ENCODE measurements around the gene NEDD4L. TPM values are rescaled to one million over a fixed set of nuclear protein-coding genes. Genes with fewer than 3 reads are reported as not detected.

The NEDD4L gene
- total and polyA plus RNA-seq, 8 donors: 45.0 to 113 (median 66.4) TPM

DNA sequence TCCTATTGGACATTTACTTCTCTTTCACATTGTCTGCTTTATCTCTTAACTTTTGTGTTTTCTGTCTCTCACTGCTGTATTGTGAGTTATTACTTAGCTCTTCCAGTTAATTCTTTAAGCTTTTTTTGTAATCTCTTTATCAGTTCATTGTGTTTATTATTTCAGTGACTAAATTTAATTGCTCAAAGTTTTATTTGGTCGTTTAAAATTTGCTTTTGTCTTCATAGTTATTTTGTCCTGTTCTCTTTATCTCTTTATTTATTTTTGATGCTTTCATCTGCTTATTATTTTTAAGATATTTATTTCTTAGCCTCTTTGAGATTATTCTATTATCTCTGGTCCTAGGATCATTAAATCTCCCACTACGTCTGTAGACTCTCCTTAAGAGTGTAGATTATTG lies 316.3 kb downstream of the NEDD4L start:
- TF ChIP-seq, protein P1, sequence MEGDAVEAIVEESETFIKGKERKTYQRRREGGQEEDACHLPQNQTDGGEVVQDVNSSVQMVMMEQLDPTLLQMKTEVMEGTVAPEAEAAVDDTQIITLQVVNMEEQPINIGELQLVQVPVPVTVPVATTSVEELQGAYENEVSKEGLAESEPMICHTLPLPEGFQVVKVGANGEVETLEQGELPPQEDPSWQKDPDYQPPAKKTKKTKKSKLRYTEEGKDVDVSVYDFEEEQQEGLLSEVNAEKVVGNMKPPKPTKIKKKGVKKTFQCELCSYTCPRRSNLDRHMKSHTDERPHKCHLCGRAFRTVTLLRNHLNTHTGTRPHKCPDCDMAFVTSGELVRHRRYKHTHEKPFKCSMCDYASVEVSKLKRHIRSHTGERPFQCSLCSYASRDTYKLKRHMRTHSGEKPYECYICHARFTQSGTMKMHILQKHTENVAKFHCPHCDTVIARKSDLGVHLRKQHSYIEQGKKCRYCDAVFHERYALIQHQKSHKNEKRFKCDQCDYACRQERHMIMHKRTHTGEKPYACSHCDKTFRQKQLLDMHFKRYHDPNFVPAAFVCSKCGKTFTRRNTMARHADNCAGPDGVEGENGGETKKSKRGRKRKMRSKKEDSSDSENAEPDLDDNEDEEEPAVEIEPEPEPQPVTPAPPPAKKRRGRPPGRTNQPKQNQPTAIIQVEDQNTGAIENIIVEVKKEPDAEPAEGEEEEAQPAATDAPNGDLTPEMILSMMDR (IDR thresholded peaks at IDR 0.05): no peak
- Histone ChIP-seq H3K4me3 (no peak overlapping the region), H3K9me3 (no peaks in the 10 kb centered on the region), H3K27ac (no peak overlapping the region), H3K36me3 (peaks cover 0 to 42% (median 3%) of the 10 kb centered on the region in 3 donors), H3K27me3 (no peaks in the 10 kb centered on the region), H3K4me1 (no peaks in the 10 kb centered on the region)
- FAIRE-seq (no peak), ATAC-seq (no peak), DNase-seq (no peak)
- 67 to 72% methylated on average over 2 of the region's 2 CpGs for WGBS, 2 donors
- intact Hi-C loops (cut with DNase I): no loop called here

GRCh38 chr18:58361212-58361611 lies 317.2 kb downstream of the NEDD4L start:
- ATAC-seq: no peak
- no peak for FAIRE-seq
- intact Hi-C loops (cut with DNase I): no loop called here

DNA sequence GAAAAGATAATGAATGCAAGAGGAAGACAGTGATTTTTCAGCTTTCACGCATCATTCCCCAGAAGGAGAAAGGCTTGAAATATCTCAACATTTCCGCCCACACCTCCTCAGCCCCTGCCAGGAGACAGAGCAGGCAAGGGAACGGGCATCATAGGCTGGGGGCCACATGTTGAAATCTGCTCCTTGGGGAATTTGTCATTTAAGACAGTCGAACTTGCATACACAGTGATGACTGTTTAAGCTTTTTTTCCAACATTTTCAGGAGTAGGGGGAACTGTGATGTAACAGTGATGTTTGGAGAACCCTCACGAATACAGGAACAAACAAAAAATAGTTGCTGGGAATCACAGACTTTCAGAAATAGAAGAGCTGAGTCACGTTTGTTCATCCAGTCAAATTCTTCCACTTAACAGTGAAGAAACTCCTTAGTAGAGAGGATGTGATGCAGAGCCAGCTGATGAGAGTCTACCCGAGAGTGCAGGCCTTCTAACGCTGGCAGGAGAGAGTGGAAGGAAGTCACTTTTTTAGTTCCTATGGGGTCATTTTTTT lies 318.1 kb downstream of the NEDD4L start:
- no peak for FAIRE-seq
- Histone ChIP-seq H3K9me3 (no peaks in the 10 kb centered on the region), H3K4me3 (no peak overlapping the region), H3K4me1 (no peaks in the 10 kb centered on the region), H3K27ac (no peak overlapping the region), H3K36me3 (peaks cover 0 to 54% (median 10%) of the 10 kb centered on the region in 3 donors), H3K27me3 (no peaks in the 10 kb centered on the region)
- no peak for DNase-seq
- intact Hi-C loops (cut with DNase I): no loop called here
- ATAC-seq: peak in 3 of 4 donors; percentile 60 to 83 (median 67)
- WGBS, 2 donors: 71 to 74% methylated on average over 8 of the region's 8 CpGs
- TF ChIP-seq, protein P1 (IDR thresholded peaks at IDR 0.05): no peak

More at GRCh38 chr18:58361212-58361611, 317.2 kb downstream of the NEDD4L start:
- Histone ChIP-seq H3K4me1 (no peaks in the 10 kb centered on the region), H3K27ac (no peak overlapping the region), H3K36me3 (peaks cover 0 to 51% (median 6%) of the 10 kb centered on the region in 3 donors), H3K9me3 (no peaks in the 10 kb centered on the region), H3K27me3 (no peaks in the 10 kb centered on the region), H3K4me3 (no peak overlapping the region)
- TF ChIP-seq, protein P1 (IDR thresholded peaks at IDR 0.05): no peak
- 88 to 90% methylated on average over 5 of the region's 5 CpGs for WGBS, 2 donors
- no peak for DNase-seq

DNA sequence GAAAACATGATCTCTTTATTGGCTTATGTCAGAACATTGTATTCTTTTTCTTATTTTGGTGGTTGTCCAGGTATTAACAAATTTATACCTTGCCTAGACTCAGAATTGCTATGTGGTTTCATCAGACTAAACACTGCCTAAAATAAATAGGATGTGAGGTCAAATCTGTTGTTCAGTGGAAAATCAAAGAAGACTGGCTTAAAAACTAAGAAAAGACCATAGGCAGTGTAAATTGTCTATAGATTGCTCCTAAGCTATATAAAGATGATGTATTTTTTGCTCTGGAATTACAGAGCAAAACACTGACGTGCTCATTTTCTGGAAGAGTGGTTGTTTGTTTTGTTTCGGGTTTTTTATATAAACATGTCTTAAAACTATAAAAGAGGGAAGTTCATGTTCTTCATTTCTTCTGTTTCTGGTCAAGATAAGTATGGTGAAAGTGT lies 318.8 kb downstream of the NEDD4L start:
- Histone ChIP-seq H3K27ac (no peak overlapping the region), H3K9me3 (no peaks in the 10 kb centered on the region), H3K36me3 (peaks cover 0 to 53% (median 15%) of the 10 kb centered on the region in 3 donors), H3K27me3 (no peaks in the 10 kb centered on the region), H3K4me1 (no peaks in the 10 kb centered on the region), H3K4me3 (no peak overlapping the region)
- 89 to 94% methylated on average over 2 of the region's 2 CpGs for WGBS, 2 donors
- intact Hi-C loops (cut with DNase I): no loop called here
- TF ChIP-seq, protein P1 (IDR thresholded peaks at IDR 0.05): no peak
- FAIRE-seq: no peak
- no peak for DNase-seq
- ATAC-seq: no peak

DNA sequence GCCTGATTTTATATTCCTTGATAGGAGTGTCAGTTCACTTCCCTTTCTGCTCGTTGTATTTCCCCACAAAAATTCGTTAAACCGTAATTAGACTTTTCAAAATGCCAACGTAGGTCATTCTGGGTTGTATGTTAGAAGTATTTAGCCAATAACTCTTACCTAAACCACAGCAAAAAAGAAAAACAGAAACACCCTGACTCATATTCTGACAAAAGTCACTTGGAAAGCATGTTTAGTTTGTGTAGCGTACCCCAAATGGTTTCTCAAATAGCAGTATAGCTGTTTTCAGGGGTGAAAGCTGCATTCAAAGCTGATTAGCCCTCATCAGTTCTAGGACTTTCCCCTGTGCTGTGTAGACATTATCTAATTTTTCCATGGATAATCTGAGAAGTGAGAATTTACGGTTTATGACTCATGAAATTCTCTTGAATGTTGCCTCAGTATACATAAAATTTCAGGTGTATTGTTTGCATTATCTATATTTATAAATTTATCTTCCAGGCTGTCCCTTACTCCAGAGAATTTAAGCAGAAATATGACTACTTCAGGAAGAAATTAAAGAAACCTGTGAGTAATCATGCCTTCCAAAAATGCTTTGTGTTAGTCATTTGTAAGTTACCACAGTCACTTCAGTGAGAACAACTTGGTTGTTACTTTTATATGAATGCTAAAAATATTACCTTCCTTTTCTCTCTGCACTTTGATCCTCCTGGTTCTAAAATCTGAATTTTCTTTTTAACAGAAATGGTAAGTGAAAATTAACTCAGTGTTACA lies 319.9 kb downstream of the NEDD4L start:
- Histone ChIP-seq H3K4me3 (no peak overlapping the region), H3K4me1 (no peaks in the 10 kb centered on the region), H3K9me3 (no peaks in the 10 kb centered on the region), H3K27me3 (no peaks in the 10 kb centered on the region), H3K36me3 (peaks cover 0 to 57% (median 16%) of the 10 kb centered on the region in 3 donors), H3K27ac (no peak overlapping the region)
- intact Hi-C loops (cut with DNase I): no loop called here
- 88 to 91% methylated on average over 6 of the region's 6 CpGs for WGBS, 2 donors
- no peak for FAIRE-seq
- TF ChIP-seq, protein P1 (IDR thresholded peaks at IDR 0.05): no peak
- no peak for ATAC-seq
- no peak for DNase-seq

All from pancreas (tissue), 10 donors.